B cell (primary cell): ENCODE measurements around the gene SLC4A11. TPM values are rescaled to one million over a fixed set of nuclear protein-coding genes. Genes with fewer than 3 reads are reported as not detected.

Source experiments
- ATAC-seq: fragments of 200-7000 bp; cut with Tn5 transposase; one replicate; pipeline ENCODE4 v1.10.0; 2021; ENCODE audit warnings: low read depth, mild to moderate bottlenecking, moderate number of reproducible peaks, moderate library complexity
- CTCF ChIA-PET: fragments of 350-600 bp; sonication (Branson Sonifier 250); formaldehyde crosslinking; loops from one replicate; lab custom pipeline; 2021; ENCODE audit warnings: antibody characterized with exemption, inconsistent platforms; lab: Charles Lee
- POLR2A ChIA-PET: fragments of 350-600 bp; sonication (Branson Sonifier 250); formaldehyde crosslinking; loops from one replicate; lab custom pipeline; 2021; ENCODE audit warnings: antibody characterized with exemption; lab: Charles Lee
- DNase-seq: peaks from one replicate; pipeline ENCODE4 v3.0.0; 2013
- H2AFZ ChIP-seq: 2 replicates; pipeline ENCODE4 v1.6.1; 2012; ENCODE audit warnings: mild to moderate bottlenecking, low read depth, low read length; ENCODE audit not compliant: insufficient read depth, poor library complexity, severe bottlenecking
- H3K27ac ChIP-seq, 2 donors: 1 replicate in 1 of 2; 2 replicates in 1 of 2; pipeline ENCODE4 v1.5.1; 2012 to 2013; ENCODE audit warnings: low read length in 2 of 2, mild to moderate bottlenecking in 2 of 2, moderate library complexity in 1 of 2
- H3K27me3 ChIP-seq, 4 experiments: fragments of 200-600 bp in 1 of 4; sonication (generic) in 1 of 4; replicated peaks in 1 of 4; 1 replicate in 2 of 4; 2 replicates in 2 of 4; pipeline versions ENCODE4 v1.6.1 to v1.7.0; 2013 to 2016; ENCODE audit warnings: low read length in 3 of 4, mild to moderate bottlenecking in 2 of 4, mixed read lengths in 1 of 4, moderate library complexity in 1 of 4; ENCODE audit not compliant: insufficient read depth in 4 of 4, control insufficient read depth in 3 of 4; ENCODE audit errors: control extremely low read depth in 1 of 4
- H3K36me3 ChIP-seq, 2 experiments: replicated peaks in 1 of 2; 1 replicate in 1 of 2; 2 replicates in 1 of 2; pipeline versions ENCODE4 v1.6.1 to v1.7.1; 2013; ENCODE audit warnings: low read length in 1 of 2; ENCODE audit not compliant: insufficient read depth in 2 of 2, control insufficient read depth in 1 of 2; ENCODE audit errors: control extremely low read depth in 1 of 2, extremely low read depth in 1 of 2
- H3K4me1 ChIP-seq, 2 donors: fragments of 200-600 bp in 1 of 2; sonication (generic) in 1 of 2; 1 replicate in 1 of 2; 2 replicates in 1 of 2; pipeline versions ENCODE4 v1.5.1 to v1.6.1; 2013 to 2017; ENCODE audit warnings: low read length in 2 of 2; ENCODE audit not compliant: control insufficient read depth in 2 of 2, insufficient read depth in 2 of 2
- H3K4me2 ChIP-seq: replicated peaks from 2 replicates; pipeline ENCODE3; 2012; ENCODE audit warnings: mild to moderate bottlenecking, low read depth, low read length; ENCODE audit not compliant: poor library complexity, severe bottlenecking
- H3K4me3 ChIP-seq, 5 experiments: fragments of 200-600 bp in 1 of 5; sonication (generic) in 1 of 5; 1 replicate in 3 of 5; 2 replicates in 2 of 5; pipeline versions ENCODE4 v1.5.1 to v1.7.0; 2011 to 2016; ENCODE audit warnings: low read length in 4 of 5, mild to moderate bottlenecking in 4 of 5, low read depth in 2 of 5, control low read depth in 1 of 5, moderate library complexity in 1 of 5; ENCODE audit not compliant: insufficient read depth in 1 of 5; ENCODE audit errors: control extremely low read depth in 1 of 5, extremely low read depth in 1 of 5
- H3K79me2 ChIP-seq: fragments of 200-600 bp; sonication (generic); one replicate; pipeline ENCODE4 v1.6.0; 2016; ENCODE audit warnings: low read length; ENCODE audit not compliant: control insufficient read depth, insufficient read depth
- H3K9ac ChIP-seq: fragments of 200-600 bp; sonication (generic); 2 replicates; pipeline ENCODE4 v1.6.1; 2017; ENCODE audit warnings: mild to moderate bottlenecking, low read length, moderate library complexity
- H3K9me3 ChIP-seq, 3 donors: one replicate each; pipeline versions ENCODE4 v1.6.1 to v1.7.1; 2013; ENCODE audit warnings: low read length in 2 of 3; ENCODE audit not compliant: control insufficient read depth in 2 of 3, insufficient read depth in 1 of 3; ENCODE audit errors: control extremely low read depth in 1 of 3
- H4K20me1 ChIP-seq: 2 replicates; pipeline ENCODE4 v1.6.0; 2012; ENCODE audit warnings: mild to moderate bottlenecking, low read length; ENCODE audit not compliant: insufficient read depth, control insufficient read depth, poor library complexity, severe bottlenecking
- H3K27ac Mint-ChIP-seq: one replicate; pipeline ENCODE4 v1.8.0; 2021; ENCODE audit warnings: mixed read lengths
- H3K27me3 Mint-ChIP-seq: one replicate; pipeline ENCODE4 v1.8.0; 2021; ENCODE audit warnings: mixed read lengths
- H3K4me1 Mint-ChIP-seq: one replicate; pipeline ENCODE4 v1.8.0; 2021; ENCODE audit warnings: mixed read lengths
- H3K4me3 Mint-ChIP-seq: one replicate; pipeline ENCODE4 v1.8.0; 2021; ENCODE audit warnings: mixed read lengths
- H3K9me3 Mint-ChIP-seq: one replicate; pipeline ENCODE4 v1.8.0; 2022; ENCODE audit warnings: mixed read lengths; ENCODE audit not compliant: insufficient read depth
- EZH2 ChIP-seq: IDR thresholded peaks from 2 replicates; pipeline ENCODE4 v1.6.1; 2012; ENCODE audit warnings: borderline replicate concordance, low read depth, mild to moderate bottlenecking, moderate library complexity, low read length; ENCODE audit not compliant: insufficient read depth, poor library complexity, severe bottlenecking
- WGBS: methylation state at CpG from one replicate; pipeline ENCODE4 v1.1.5; 2013; ENCODE audit warnings: missing lambda C conversion rate; ENCODE audit not compliant: insufficient coverage; 5-methylcytosine and 5-hydroxymethylcytosine counted together
- intact Hi-C: fragments of 100-400 bp; cut with micrococcal nuclease; formaldehyde crosslinking; loops from one replicate; pipeline ENCODE4 v1.10.0; 2022
- polyA plus RNA-seq: library from polyadenylated mRNA; depleted of rRNA; stranded (reverse); fragments of >200 nt; gene quantifications from 2 replicates; pipeline ENCODE4 v1.2.3, GENCODE V29; 2012
- total RNA-seq, 2 donors: library from RNA; stranded (reverse); fragments of 120-200 nt in 1 of 2; gene quantifications; 1 replicate in 1 of 2; 2 replicates in 1 of 2; pipeline versions ENCODE4 v1.2.3 to v1.2.4, GENCODE V29; 2013 to 2022
- TF ChIP-seq, protein P1 (sequence below): fragments of 200-600 bp; IDR thresholded peaks from one replicate; pipeline ENCODE4 v1.8.0; 2022; ENCODE audit warnings: antibody characterized with exemption, mild to moderate bottlenecking

Gene SLC4A11
- total and polyA plus RNA-seq, 2 donors (not counting 1 experiment from before 2014, with no cell fraction given), result 0.85 to 1.6 TPM

DNA sequence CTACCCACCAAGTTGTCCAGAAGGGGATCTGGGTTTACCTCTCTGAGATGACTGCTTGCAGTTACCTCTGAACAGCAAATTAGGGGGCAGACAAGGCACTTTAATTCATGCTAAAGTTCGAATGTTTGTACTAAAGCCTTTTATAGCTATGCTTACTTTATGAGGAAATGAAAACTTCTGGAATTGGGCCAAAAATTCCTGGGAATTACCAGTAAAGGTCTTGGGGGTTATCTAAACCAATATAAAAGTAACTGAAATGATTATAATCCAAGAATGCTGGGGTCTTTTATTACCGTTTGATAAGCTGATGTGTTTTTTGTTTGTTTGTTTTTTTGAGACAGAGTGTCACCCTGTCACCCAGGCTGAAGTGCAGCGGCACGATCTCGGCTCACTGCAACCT, 57.7 kb downstream of the SLC4A11 start:
- Histone ChIP-seq H3K27ac (no peak overlapping the region), H4K20me1 (no peaks in the 10 kb centered on the region), H3K9me3 (no peaks in the 10 kb centered on the region), H3K4me2 (no peak overlapping the region), H3K36me3 (no peaks in the 10 kb centered on the region), H2AFZ (no peak overlapping the region), H3K27me3 (no peaks in the 10 kb centered on the region), H3K9ac (no peak overlapping the region), H3K4me1 (no peaks in the 10 kb centered on the region), H3K4me3 (no peak overlapping the region), H3K79me2 (no peaks in the 10 kb centered on the region)
- ATAC-seq (no peak), DNase-seq (no peak)
- ChIA-PET CTCF (no interaction called here), POLR2A (no interaction called here)
- Mint-ChIP-seq H3K4me1 (no peaks in the 10 kb centered on the region), H3K4me3 (no peak overlapping the region), H3K27me3 (no peaks in the 10 kb centered on the region), H3K9me3 (no peaks in the 10 kb centered on the region), H3K27ac (no peak overlapping the region)
- WGBS, result 100% methylated on average over 1 of the region's 5 CpGs
- TF ChIP-seq EZH2, result no peak
- TF ChIP-seq, protein P1, sequence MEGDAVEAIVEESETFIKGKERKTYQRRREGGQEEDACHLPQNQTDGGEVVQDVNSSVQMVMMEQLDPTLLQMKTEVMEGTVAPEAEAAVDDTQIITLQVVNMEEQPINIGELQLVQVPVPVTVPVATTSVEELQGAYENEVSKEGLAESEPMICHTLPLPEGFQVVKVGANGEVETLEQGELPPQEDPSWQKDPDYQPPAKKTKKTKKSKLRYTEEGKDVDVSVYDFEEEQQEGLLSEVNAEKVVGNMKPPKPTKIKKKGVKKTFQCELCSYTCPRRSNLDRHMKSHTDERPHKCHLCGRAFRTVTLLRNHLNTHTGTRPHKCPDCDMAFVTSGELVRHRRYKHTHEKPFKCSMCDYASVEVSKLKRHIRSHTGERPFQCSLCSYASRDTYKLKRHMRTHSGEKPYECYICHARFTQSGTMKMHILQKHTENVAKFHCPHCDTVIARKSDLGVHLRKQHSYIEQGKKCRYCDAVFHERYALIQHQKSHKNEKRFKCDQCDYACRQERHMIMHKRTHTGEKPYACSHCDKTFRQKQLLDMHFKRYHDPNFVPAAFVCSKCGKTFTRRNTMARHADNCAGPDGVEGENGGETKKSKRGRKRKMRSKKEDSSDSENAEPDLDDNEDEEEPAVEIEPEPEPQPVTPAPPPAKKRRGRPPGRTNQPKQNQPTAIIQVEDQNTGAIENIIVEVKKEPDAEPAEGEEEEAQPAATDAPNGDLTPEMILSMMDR, result no peak
- intact Hi-C loops, result no loop called here

DNA sequence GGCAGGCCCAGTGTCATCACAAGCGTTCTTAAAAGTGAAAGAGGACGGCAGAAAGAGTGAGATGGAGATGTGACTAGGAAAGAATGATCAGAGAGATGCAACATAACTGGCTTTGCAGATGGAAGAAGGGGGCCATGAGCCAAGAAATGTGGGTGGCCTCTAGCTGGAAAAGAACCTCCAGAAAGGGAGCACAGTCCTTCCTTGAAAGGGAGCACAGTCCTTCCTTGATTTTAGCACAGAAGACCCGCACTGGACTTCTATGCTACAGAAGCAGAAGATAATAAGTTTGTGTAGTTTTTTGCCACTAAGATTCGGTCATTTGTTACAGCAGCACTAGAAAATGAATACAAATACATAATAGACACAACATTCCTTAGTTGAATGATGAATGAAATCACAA, 58.7 kb downstream of the SLC4A11 start:
- no peaks in the 10 kb centered on the region for H4K20me1 ChIP-seq
- POLR2A ChIA-PET, result no interaction called here
- peaks cover 3% of the 10 kb centered on the region for H3K27me3 Mint-ChIP-seq
- CTCF ChIA-PET, result no interaction called here
- no peaks in the 10 kb centered on the region for H3K4me1 Mint-ChIP-seq
- no peaks in the 10 kb centered on the region for H3K9me3 ChIP-seq
- 89% methylated on average over 1 of the region's 4 CpGs for WGBS
- H3K4me1 ChIP-seq, result no peaks in the 10 kb centered on the region
- no peak overlapping the region for H3K27ac ChIP-seq
- H2AFZ ChIP-seq, result no peak overlapping the region
- no peak overlapping the region for H3K4me3 ChIP-seq
- TF ChIP-seq, protein P1, result no peak
- no peak for TF ChIP-seq EZH2
- no peak for ATAC-seq
- H3K27me3 ChIP-seq, result peaks cover 0 to 3% (median under 1%) of the 10 kb centered on the region in 4 experiments
- no peaks in the 10 kb centered on the region for H3K9me3 Mint-ChIP-seq
- no peak overlapping the region for H3K4me3 Mint-ChIP-seq
- no peaks in the 10 kb centered on the region for H3K36me3 ChIP-seq
- H3K4me2 ChIP-seq, result no peak overlapping the region
- no peak overlapping the region for H3K9ac ChIP-seq
- DNase-seq, result no peak
- no peaks in the 10 kb centered on the region for H3K79me2 ChIP-seq
- H3K27ac Mint-ChIP-seq, result no peak overlapping the region
- intact Hi-C loops, result no loop called here
